HG03460 (cell line): Measurements from ENCODE around the gene KRTAP10-9.
"Not testable (repeated sequence)": the region's sequence is repeated elsewhere in the genome, so short reads cannot be mapped to it uniquely, and the experiment has no call there.

ENCODE experiments used
- ATAC-seq: cut with Tn5 transposase; IDR thresholded peaks from one replicate; pipeline ENCODE4 v1.9.1; 2021; ENCODE audit not compliant: unreplicated experiment

KRTAP10-9 gene

GRCh38 chr21:44614961-44615391 lies 11.9 kb upstream of the KRTAP10-9 start:
- ATAC-seq, result no peak

GRCh38 chr21:44615466-44615865 lies 11.4 kb upstream of the KRTAP10-9 start:
- no peak for ATAC-seq

- ATAC-seq, result no peak
Observed at GRCh38 chr21:44615911-44616590, 10.8 kb upstream of the KRTAP10-9 start.

GRCh38 chr21:44616591-44616926 lies 10.3 kb upstream of the KRTAP10-9 start:
- ATAC-seq, result no peak

GRCh38 chr21:44617071-44617501 lies 9.8 kb upstream of the KRTAP10-9 start:
- ATAC-seq, result no peak

- no peak for ATAC-seq
Observed at GRCh38 chr21:44618504-44618903, 8.4 kb upstream of the KRTAP10-9 start.

- ATAC-seq, result no peak
Observed at GRCh38 chr21:44618909-44619308, 8.0 kb upstream of the KRTAP10-9 start.

GRCh38 chr21:44619886-44620285 lies 7.0 kb upstream of the KRTAP10-9 start:
- no peak for ATAC-seq

GRCh38 chr21:44623575-44623974 lies 3.3 kb upstream of the KRTAP10-9 start:
- no peak for ATAC-seq

GRCh38 chr21:44625756-44626155 lies 1.1 kb upstream of the KRTAP10-9 start:
- ATAC-seq, result no peak

- no peak for ATAC-seq
Observed at GRCh38 chr21:44626262-44626661, 631 bp upstream of the KRTAP10-9 start.

GRCh38 chr21:44627181-44627822 lies 409 bp downstream of the KRTAP10-9 start:
- ATAC-seq, result not testable (repeated sequence)

GRCh38 chr21:44627831-44628233 lies 939 bp downstream of the KRTAP10-9 start:
- not testable (repeated sequence) for ATAC-seq

- ATAC-seq, result no peak
Observed at GRCh38 chr21:44628707-44629391, 2.0 kb downstream of the KRTAP10-9 start.

GRCh38 chr21:44630440-44630839 lies 3.5 kb downstream of the KRTAP10-9 start:
- ATAC-seq, result no peak

- no peak for ATAC-seq
Observed at GRCh38 chr21:44632067-44632466, 5.2 kb downstream of the KRTAP10-9 start.

GRCh38 chr21:44636209-44637017 lies 9.5 kb downstream of the KRTAP10-9 start:
- no peak for ATAC-seq

- ATAC-seq, result no peak
Observed at GRCh38 chr21:44637018-44637850, 10.3 kb downstream of the KRTAP10-9 start, which contains the start of gene KRTAP10-10. TSS of gene KRTAP10-10 (plus strand) at chr21:44637356. CDS start at chr21:44637418, 62 bp downstream.

- not testable (repeated sequence) for ATAC-seq
Observed at GRCh38 chr21:44637851-44638348, 11.0 kb downstream of the KRTAP10-9 start.
